Measurements from ENCODE around the gene CDC42BPG.

Gene CDC42BPG

DNA sequence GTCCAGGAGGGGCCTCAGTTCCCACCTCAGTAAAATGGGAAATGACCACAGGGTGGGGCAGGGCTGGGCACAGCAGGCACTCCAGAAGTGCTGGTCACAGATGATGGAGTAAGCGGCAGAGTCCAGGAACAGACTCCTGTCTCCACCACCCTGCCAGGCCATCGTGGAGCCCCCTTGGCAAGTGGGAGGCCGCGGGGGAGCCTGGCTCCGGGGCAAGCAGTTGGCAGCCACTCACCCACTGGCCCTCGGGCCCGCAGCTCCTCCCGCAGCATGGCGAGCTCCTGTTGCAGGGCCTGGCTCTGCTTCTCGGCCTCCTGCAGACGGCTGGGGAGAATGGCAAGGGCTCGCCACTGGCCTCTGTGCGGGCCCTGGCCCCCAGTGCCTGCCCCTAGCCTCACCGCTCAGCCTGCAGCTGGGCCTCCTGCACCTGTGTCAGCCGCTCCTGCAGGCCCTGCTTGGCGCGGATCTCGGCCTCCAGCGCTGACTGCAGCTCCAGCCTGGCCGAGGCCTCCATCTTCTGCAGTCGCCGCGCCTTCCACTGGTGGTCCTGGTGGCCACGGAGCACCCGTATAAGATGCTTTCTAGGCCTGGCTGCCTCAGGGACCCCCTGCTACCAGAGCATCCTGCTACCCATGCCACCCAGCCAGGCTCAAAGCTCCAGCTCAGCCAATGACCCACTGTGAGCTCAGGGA is 10.3 kb downstream of the CDC42BPG start:
- Histone ChIP-seq H3K4me3 (ENCODE audit: low read length) (no peak overlapping the region), H3K79me2 (ENCODE audit: control insufficient read depth, low read length) (no peaks in the 10 kb centered on the region), H3K9me3 (ENCODE audit: control insufficient read depth, insufficient read depth, low read length) (no peaks in the 10 kb centered on the region), H3K4me2 (ENCODE audit: low read length) (no peak overlapping the region), H3K4me1 (ENCODE audit: control insufficient read depth, low read length) (peaks cover 3% of the 10 kb centered on the region), H4K20me1 (ENCODE audit: control insufficient read depth, insufficient read depth, low read depth, low read length) (no peaks in the 10 kb centered on the region), H3K27ac (ENCODE audit: low read depth, low read length) (no peak overlapping the region), H3K9me2 (replicated peaks; ENCODE audit: control insufficient read depth, low read length) (no peaks in the 10 kb centered on the region), H3K27me3 (ENCODE audit: control insufficient read depth, low read length) (no peaks in the 10 kb centered on the region), H3F3A (ENCODE audit: control insufficient read depth, insufficient read depth) (no peaks in the 10 kb centered on the region), H3K36me3 (ENCODE audit: control insufficient read depth, low read length) (no peaks in the 10 kb centered on the region)
- no peak for TF ChIP-seq EZH2phosphoT487 (IDR thresholded peaks at IDR 0.05; ENCODE audit: borderline replicate concordance, low read length)
- no peak for TF ChIP-seq CTCF (IDR thresholded peaks at IDR 0.05; ENCODE audit: low read depth, low read length, poor library complexity, severe bottlenecking)

DNA sequence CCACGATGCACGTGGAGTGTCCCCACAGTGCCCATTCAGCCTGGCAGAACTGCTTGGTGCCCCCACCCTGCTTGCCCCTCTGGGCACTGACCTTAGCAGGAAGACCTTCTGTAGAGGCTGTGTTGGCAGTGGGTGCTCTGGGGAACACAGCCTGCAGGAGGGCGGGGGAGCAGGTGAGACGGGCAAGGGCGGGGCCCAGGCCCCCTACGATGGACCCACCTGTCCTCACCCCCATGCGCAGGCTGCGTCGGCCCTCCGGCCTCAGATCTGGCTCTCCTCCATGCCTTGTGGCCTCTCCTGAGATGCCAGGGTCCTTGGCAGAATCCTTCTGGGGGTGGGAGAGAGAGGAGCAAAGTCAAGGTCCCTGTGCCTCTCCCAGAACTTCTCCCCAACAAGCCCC is 10.9 kb downstream of the CDC42BPG start:
- H3K36me3 ChIP-seq (ENCODE audit: control insufficient read depth, low read length): no peaks in the 10 kb centered on the region
- no peaks in the 10 kb centered on the region for H4K20me1 ChIP-seq (ENCODE audit: control insufficient read depth, insufficient read depth, low read depth, low read length)
- H3K4me3 ChIP-seq (ENCODE audit: low read length): no peak overlapping the region
- H3K79me2 ChIP-seq (ENCODE audit: control insufficient read depth, low read length): no peaks in the 10 kb centered on the region
- no peak overlapping the region for H3K4me2 ChIP-seq (ENCODE audit: low read length)
- H3K9me2 ChIP-seq (replicated peaks; ENCODE audit: control insufficient read depth, low read length): no peaks in the 10 kb centered on the region
- H3K27ac ChIP-seq (ENCODE audit: low read depth, low read length): no peak overlapping the region
- no peaks in the 10 kb centered on the region for H3K9me3 ChIP-seq (ENCODE audit: control insufficient read depth, insufficient read depth, low read length)
- TF ChIP-seq CTCF (IDR thresholded peaks at IDR 0.05; ENCODE audit: low read depth, low read length, poor library complexity, severe bottlenecking) (no peak), EZH2phosphoT487 (IDR thresholded peaks at IDR 0.05; ENCODE audit: borderline replicate concordance, low read length) (no peak)
- H3F3A ChIP-seq (ENCODE audit: control insufficient read depth, insufficient read depth): no peaks in the 10 kb centered on the region
- no peaks in the 10 kb centered on the region for H3K27me3 ChIP-seq (ENCODE audit: control insufficient read depth, low read length)
- peaks cover 9% of the 10 kb centered on the region for H3K4me1 ChIP-seq (ENCODE audit: control insufficient read depth, low read length)

GRCh38 chr11:64833198-64833502 is 11.3 kb downstream of the CDC42BPG start:
- no peaks in the 10 kb centered on the region for H3K79me2 ChIP-seq (ENCODE audit: control insufficient read depth, low read length)
- TF ChIP-seq EZH2phosphoT487 (IDR thresholded peaks at IDR 0.05; ENCODE audit: borderline replicate concordance, low read length) (no peak), CTCF (IDR thresholded peaks at IDR 0.05; ENCODE audit: low read depth, low read length, poor library complexity, severe bottlenecking) (no peak)
- H3K4me2 ChIP-seq (ENCODE audit: low read length): no peak overlapping the region
- no peaks in the 10 kb centered on the region for H3K36me3 ChIP-seq (ENCODE audit: control insufficient read depth, low read length)
- peaks cover 10% of the 10 kb centered on the region for H3K4me1 ChIP-seq (ENCODE audit: control insufficient read depth, low read length)
- no peaks in the 10 kb centered on the region for H4K20me1 ChIP-seq (ENCODE audit: control insufficient read depth, insufficient read depth, low read depth, low read length)
- H3K4me3 ChIP-seq (ENCODE audit: low read length): no peak overlapping the region
- no peaks in the 10 kb centered on the region for H3F3A ChIP-seq (ENCODE audit: control insufficient read depth, insufficient read depth)
- H3K9me3 ChIP-seq (ENCODE audit: control insufficient read depth, insufficient read depth, low read length): no peaks in the 10 kb centered on the region
- H3K9me2 ChIP-seq (replicated peaks; ENCODE audit: control insufficient read depth, low read length): no peaks in the 10 kb centered on the region
- no peak overlapping the region for H3K27ac ChIP-seq (ENCODE audit: low read depth, low read length)
- H3K27me3 ChIP-seq (ENCODE audit: control insufficient read depth, low read length): no peaks in the 10 kb centered on the region
